GM10248 (cell line): ENCODE results near the gene BPIFB2.

Source experiments
- CTCF ChIA-PET: fragments of 300-600 bp; sonication (Branson Sonifier 250); formaldehyde crosslinking; extraction: SDS; loops from one replicate; lab custom pipeline; 2021; ENCODE audit warnings: antibody characterized with exemption; lab: Yijun Ruan, JAX
- POLR2A ChIA-PET: fragments of 350-650 bp; sonication (Branson Sonifier 250); formaldehyde crosslinking; extraction: SDS; loops from one replicate; lab custom pipeline; 2020; ENCODE audit warnings: antibody characterized with exemption; lab: Yijun Ruan, JAX
- DNase-seq: peaks from one replicate; pipeline ENCODE4 v3.0.0; 2012; ENCODE audit errors: extremely low spot score
- TF ChIP-seq, protein P1 (sequence below): IDR thresholded peaks from 2 replicates; pipeline ENCODE4 v1.5.1; 2012; ENCODE audit warnings: mild to moderate bottlenecking, low read depth; ENCODE audit errors: extremely low read depth, missing control alignments, control extremely low read depth

The BPIFB2 gene

DNA sequence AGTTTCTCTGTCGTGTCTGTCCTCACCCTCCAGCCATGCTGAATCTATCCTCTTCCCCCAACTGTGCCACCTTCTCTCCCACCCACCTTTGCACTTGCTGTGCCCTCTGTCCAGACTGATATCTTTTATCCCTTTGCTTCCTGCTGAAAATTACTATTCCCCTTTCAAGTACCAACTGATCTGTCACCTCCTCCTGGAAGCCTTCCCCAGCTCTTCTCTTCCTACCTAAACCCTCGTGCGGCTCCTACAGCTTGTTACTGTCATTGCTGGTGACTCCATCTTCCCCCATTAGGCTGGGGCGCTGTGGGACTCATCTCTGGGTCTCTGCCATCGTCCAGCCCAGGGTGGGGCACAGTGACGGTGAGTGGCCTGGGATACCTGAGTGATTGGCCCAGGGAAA is 25.1 kb downstream of the BPIFB2 start:
- DNase-seq, result no peak
- ChIA-PET CTCF (no interaction called here), POLR2A (no interaction called here)
- TF ChIP-seq, protein P1, sequence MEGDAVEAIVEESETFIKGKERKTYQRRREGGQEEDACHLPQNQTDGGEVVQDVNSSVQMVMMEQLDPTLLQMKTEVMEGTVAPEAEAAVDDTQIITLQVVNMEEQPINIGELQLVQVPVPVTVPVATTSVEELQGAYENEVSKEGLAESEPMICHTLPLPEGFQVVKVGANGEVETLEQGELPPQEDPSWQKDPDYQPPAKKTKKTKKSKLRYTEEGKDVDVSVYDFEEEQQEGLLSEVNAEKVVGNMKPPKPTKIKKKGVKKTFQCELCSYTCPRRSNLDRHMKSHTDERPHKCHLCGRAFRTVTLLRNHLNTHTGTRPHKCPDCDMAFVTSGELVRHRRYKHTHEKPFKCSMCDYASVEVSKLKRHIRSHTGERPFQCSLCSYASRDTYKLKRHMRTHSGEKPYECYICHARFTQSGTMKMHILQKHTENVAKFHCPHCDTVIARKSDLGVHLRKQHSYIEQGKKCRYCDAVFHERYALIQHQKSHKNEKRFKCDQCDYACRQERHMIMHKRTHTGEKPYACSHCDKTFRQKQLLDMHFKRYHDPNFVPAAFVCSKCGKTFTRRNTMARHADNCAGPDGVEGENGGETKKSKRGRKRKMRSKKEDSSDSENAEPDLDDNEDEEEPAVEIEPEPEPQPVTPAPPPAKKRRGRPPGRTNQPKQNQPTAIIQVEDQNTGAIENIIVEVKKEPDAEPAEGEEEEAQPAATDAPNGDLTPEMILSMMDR, result no peak

DNA sequence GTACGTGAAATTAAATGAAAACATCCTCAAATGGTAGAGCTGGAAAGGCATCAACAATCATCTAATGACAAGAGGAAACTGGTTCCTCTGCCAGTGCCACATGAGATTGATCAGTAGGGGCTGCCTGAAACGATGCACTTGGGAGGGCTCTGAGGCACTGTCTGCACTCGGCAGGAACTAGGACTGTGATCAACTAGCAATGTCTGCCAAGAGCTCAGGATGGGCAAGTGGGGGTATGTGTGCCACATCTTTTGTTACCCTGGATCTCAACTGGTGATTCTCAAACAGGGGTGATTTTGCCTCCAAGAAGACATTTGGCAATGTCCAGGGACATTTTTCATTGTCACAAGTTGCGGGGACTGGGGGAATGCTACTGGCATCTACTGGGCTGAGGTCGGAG is 25.9 kb downstream of the BPIFB2 start:
- DNase-seq, result no peak
- TF ChIP-seq, protein P1, result no peak
- ChIA-PET CTCF (no interaction called here), POLR2A (no interaction called here)

DNA sequence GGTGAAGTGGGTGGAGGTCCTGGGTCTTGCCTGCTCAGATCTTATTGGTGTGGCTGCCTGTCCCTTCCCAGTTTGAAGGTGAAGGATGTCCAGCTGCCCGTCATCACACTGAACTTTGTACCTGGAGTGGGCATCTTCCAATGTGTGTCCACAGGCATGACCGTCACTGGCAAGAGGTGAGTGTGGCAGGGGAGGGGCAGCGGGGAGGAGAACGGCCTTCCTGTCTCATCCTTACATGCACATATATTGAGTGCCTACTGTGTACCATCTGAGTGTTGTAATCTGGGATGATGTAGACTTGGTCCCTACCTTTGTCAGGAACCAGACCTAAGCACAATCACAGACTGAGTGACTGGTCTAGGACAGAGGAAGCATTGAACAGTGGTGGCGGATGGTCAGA is 26.6 kb downstream of the BPIFB2 start:
- DNase-seq, result no peak
- TF ChIP-seq, protein P1, result no peak
- CTCF ChIA-PET, result no interaction called here
- POLR2A ChIA-PET, result no interaction called here

DNA sequence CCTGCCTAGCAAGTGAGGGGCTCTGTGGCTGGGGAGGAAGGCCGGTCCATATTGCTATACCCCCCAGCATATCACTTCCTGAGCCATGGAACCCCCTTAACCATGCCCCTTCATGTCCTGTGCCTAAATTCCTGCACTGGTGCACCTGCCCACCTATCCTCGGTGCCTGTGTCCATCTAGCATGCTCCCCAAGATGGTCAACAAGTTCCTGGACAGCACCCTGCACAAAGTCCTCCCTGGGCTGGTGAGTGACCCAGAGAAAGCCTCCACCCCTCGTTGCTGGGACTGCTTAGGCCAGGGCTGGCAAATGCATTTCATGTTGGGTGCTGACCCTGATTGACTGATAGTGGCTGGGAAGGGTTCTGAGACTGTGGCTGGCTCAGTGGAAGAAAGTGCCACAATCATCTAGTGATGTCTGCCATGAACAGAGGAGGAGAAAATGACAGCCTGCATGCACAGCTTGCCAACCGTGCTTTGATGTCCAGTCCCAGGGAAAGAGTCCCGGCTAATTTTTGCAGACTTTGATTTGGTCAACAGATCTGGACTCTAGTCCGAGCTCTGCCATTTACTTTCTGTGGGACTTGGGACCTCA is 27.5 kb downstream of the BPIFB2 start:
- ChIA-PET CTCF (no interaction called here), POLR2A (no interaction called here)
- TF ChIP-seq, protein P1, result no peak
- DNase-seq, result no peak

DNA sequence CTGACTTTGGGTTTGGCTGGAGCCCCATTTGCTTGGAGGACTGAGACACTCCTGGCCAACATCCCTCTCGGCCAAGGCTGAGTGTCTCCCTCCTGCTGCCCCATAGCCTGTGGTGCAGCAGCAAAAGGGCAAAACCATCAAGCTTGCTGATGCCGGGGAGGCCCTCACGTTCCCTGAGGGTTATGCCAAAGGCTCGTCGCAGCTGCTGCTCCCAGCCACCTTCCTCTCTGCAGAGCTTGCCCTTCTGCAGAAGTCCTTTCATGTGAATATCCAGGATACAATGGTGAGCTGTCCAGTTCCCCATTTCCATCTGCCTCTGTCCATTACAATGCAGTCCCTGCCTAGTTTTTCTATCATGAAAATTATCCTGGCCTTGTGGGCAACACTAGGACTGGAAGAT is 30.0 kb downstream of the BPIFB2 start:
- ChIA-PET CTCF (no interaction called here), POLR2A (no interaction called here)
- TF ChIP-seq, protein P1, result no peak
- no peak for DNase-seq

DNA sequence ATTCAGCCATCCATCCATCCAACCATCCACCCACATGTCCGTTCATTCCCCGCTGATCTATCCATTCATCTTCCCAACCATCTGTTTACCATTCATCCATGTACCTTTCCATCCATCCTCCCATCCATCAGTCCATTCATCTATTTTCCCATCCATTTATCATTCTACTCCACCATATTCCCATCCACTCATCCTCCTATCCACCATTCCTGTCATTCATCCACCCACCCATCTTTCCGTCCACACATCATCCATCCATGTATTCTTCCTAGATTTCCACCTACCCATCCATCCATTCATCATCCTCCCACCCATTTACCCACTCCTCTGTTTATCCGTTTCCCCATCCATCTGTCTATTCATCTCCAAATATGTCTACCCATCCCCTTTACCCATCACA is 30.7 kb downstream of the BPIFB2 start:
- POLR2A ChIA-PET, result interaction anchor here (0.6 kb wide), 1 partner anchor 7 kb away, joined by 3 read pairs; no protein-coding TSS in a partner anchor
- no peak for DNase-seq
- CTCF ChIA-PET, result no interaction called here
- TF ChIP-seq, protein P1, result no peak
